Right lobe of liver (tissue), 4 donors: ENCODE measurements around the gene C5orf34.

Source experiments
- CTCF ChIP-seq, 4 donors: fragments of 200-600 bp in 3 of 4; fragments of 450-650 bp in 1 of 4; IDR thresholded peaks; one replicate each; pipeline versions ENCODE4 v1.5.1 to v1.8.0; 2016 to 2022; ENCODE audit warnings: antibody characterized with exemption in 4 of 4, mild to moderate bottlenecking in 2 of 4
- POLR2A ChIP-seq: fragments of 450-650 bp; IDR thresholded peaks from one replicate; pipeline ENCODE4 v1.6.1; 2017; ENCODE audit warnings: antibody characterized with exemption, mild to moderate bottlenecking
- donor health status: DM: no; HTN: no; CAD: no.
- donor health status: DM: no; HTN: no; CAD: no.
- donor health status: DM: no; HTN: yes; CAD: no.

GRCh38 chr5:43548358-43548757 is 33.4 kb upstream of the C5orf34 start:
- no peak for TF ChIP-seq POLR2A
- no peak for TF ChIP-seq CTCF (IDR thresholded peaks at IDR 0.05)
